ENCODE results near the gene MAP4K4.
A peak's percentile ranks its signal among the peaks of the same experiment; 100 is the strongest.

Gene MAP4K4

DNA sequence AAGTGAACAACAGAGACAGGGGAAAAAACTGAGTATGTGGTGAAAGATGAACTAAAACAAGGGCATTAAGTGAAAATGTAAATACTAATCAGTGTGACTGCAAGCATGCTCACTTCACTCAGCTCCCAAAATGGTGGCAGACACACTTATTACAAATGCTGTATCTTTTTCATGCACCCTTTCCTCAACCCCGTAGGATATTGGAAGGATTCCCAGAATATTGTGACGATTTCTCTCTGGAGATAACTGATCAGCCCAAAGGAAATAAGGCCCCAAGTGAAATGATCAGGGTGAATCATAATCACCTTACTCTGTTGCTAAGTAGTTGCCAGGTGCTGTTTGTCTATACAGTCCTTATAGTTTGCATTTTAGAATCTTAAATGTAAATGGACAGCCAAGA, 155.3 kb downstream of the MAP4K4 start:
- TF ChIP-seq, protein P1, sequence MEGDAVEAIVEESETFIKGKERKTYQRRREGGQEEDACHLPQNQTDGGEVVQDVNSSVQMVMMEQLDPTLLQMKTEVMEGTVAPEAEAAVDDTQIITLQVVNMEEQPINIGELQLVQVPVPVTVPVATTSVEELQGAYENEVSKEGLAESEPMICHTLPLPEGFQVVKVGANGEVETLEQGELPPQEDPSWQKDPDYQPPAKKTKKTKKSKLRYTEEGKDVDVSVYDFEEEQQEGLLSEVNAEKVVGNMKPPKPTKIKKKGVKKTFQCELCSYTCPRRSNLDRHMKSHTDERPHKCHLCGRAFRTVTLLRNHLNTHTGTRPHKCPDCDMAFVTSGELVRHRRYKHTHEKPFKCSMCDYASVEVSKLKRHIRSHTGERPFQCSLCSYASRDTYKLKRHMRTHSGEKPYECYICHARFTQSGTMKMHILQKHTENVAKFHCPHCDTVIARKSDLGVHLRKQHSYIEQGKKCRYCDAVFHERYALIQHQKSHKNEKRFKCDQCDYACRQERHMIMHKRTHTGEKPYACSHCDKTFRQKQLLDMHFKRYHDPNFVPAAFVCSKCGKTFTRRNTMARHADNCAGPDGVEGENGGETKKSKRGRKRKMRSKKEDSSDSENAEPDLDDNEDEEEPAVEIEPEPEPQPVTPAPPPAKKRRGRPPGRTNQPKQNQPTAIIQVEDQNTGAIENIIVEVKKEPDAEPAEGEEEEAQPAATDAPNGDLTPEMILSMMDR (conservative IDR thresholded peaks at IDR 0.05; ENCODE audit: control insufficient read depth, insufficient read depth, low read depth, low read length) = no peak
- no peak overlapping the region for H3K4me3 ChIP-seq (ENCODE audit: control insufficient read depth, low read depth, low read length)
- peak; percentile 51 for DNase-seq (ENCODE audit: low read depth)

DNA sequence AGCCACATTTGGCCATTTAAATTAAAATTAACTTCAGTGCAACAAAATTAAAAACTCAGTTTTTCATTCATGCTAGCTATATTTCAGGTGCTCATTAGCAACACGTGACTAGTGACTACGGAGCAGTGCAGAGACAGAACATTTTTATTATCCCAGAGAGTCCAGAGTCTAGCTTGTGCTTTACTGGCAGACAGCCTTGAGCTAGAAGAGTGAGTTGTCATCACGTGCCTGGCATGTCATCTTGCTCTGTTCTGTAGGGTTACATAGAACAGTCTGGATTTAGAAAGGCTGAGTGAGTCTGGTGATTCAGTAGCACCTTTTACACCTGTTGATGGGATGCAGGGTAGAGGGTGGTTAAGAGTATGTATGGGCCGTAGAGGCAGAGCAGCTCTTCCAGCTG, 157.4 kb downstream of the MAP4K4 start:
- DNase-seq (ENCODE audit: low read depth) = peak; percentile 53

DNA sequence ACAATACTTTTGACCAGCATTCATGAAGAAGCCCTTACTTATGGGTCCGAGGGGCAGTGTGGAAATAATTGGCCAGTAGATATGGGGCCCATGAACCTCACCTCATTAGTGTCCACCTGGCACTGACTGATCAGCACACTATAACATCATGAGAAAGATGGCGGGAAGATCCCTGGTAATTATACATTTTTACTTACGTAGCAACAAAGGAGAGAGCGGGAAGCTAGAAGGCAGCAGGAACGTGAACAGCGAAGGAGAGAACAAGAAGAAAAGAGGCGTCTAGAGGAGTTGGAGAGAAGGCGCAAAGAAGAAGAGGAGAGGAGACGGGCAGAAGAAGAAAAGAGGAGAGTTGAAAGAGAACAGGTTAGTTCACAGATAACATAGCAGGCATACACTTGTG, 158.3 kb downstream of the MAP4K4 start:
- TF ChIP-seq, protein P1 (conservative IDR thresholded peaks at IDR 0.05; ENCODE audit: control insufficient read depth, insufficient read depth, low read depth, low read length) = no peak
- no peak overlapping the region for H3K4me3 ChIP-seq (ENCODE audit: control insufficient read depth, low read depth, low read length)
- no peak for DNase-seq (ENCODE audit: low read depth)

More for the DNA sequence above, 157.4 kb downstream of the MAP4K4 start:
- TF ChIP-seq, protein P1 (conservative IDR thresholded peaks at IDR 0.05; ENCODE audit: control insufficient read depth, insufficient read depth, low read depth, low read length) = no peak
- H3K4me3 ChIP-seq (ENCODE audit: control insufficient read depth, low read depth, low read length) = no peak overlapping the region

DNA sequence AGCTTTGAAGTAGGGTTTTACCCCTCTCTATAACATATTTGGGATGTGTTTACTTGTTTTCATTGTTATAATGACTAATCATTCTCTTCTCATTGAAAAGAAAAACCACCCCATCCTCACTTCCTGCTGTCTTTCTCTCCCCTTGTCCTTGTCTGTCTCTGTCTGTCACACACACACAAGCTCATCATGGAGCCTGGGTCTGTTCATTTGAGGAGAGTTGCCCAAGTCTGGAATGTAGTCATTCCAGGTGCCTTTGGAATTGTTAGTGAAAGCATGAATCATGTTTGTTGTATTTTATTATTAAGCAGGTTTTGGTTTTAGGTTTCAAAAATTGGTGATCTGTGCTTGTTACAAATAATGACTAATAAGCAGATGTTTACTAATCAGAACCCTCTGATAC, 160.7 kb downstream of the MAP4K4 start:
- DNase-seq (ENCODE audit: low read depth) = no peak
- no peak overlapping the region for H3K4me3 ChIP-seq (ENCODE audit: control insufficient read depth, low read depth, low read length)
- TF ChIP-seq, protein P1 (conservative IDR thresholded peaks at IDR 0.05; ENCODE audit: control insufficient read depth, insufficient read depth, low read depth, low read length) = no peak

DNA sequence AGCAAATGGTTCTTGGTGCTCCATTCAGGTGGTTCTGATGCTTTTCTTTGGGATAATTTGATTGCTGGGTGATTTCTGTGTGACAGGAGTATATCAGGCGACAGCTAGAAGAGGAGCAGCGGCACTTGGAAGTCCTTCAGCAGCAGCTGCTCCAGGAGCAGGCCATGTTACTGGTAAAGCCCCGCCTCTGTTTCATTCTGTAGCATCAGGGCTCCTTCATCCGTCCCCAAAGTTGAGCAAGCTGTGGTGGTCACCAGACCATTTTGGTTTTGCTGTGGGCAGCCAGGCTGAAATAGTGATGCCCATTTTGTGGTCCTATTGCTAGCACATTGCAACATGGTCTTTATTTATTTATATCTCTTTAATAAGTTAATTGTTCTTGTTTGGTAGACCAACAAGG, 161.4 kb downstream of the MAP4K4 start:
- DNase-seq (ENCODE audit: low read depth) = no peak
- TF ChIP-seq, protein P1 (conservative IDR thresholded peaks at IDR 0.05; ENCODE audit: control insufficient read depth, insufficient read depth, low read depth, low read length) = no peak
- no peak overlapping the region for H3K4me3 ChIP-seq (ENCODE audit: control insufficient read depth, low read depth, low read length)

DNA sequence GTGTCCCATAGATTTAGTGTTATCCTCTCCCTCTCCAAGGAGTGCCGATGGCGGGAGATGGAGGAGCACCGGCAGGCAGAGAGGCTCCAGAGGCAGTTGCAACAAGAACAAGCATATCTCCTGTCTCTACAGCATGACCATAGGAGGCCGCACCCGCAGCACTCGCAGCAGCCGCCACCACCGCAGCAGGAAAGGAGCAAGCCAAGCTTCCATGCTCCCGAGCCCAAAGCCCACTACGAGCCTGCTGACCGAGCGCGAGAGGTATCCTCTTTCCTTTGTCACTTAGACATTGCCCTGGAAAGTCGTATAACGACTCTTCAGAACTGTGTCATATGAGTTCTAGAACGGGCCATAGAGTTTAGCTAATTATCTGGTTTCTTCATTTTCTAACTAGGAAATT, 162.1 kb downstream of the MAP4K4 start:
- no peak overlapping the region for H3K4me3 ChIP-seq (ENCODE audit: control insufficient read depth, low read depth, low read length)
- no peak for DNase-seq (ENCODE audit: low read depth)
- TF ChIP-seq, protein P1 (conservative IDR thresholded peaks at IDR 0.05; ENCODE audit: control insufficient read depth, insufficient read depth, low read depth, low read length) = no peak

DNA sequence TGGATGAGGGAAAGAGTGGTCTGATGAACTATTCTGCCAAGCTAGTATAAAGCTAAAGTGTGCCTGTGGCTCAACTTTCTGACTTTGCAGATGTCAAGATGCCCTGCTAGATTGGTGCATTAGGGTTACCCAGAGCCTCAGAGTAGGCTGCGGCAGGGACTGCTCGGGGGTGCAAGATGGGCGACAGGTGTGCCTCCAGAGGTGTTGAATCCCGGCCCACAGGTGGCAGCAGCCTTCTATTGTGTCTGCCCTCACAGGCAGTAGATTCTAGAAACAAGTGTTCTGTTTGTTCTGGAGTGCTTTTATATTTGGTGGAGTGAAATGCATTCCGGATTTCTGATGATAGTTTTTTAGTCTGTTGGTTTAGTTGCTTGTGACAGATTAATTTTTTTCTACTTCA, 162.7 kb downstream of the MAP4K4 start:
- TF ChIP-seq, protein P1 (conservative IDR thresholded peaks at IDR 0.05; ENCODE audit: control insufficient read depth, insufficient read depth, low read depth, low read length) = no peak
- no peak for DNase-seq (ENCODE audit: low read depth)

More for the DNA sequence above, 162.7 kb downstream of the MAP4K4 start:
- no peak overlapping the region for H3K4me3 ChIP-seq (ENCODE audit: control insufficient read depth, low read depth, low read length)

Data from fibroblast of mammary gland (primary cell).